NB4 (cell line): ENCODE data around the gene SCFD2.

ENCODE experiments used
- CTCF ChIP-seq: IDR thresholded peaks from one replicate; pipeline ENCODE4 v1.5.1; 2012; ENCODE audit warnings: low read depth, low read length
- MYC ChIP-seq: IDR thresholded peaks from 2 replicates; pipeline ENCODE4 v1.6.1; 2011; ENCODE audit warnings: low read depth, low read length
- POLR2A ChIP-seq: IDR thresholded peaks from 2 replicates; pipeline ENCODE4 v1.6.1; 2011; ENCODE audit warnings: mild to moderate bottlenecking; ENCODE audit not compliant: insufficient read length; ENCODE audit errors: extremely low read depth
- TF ChIP-seq, protein P1 (sequence below): IDR thresholded peaks from 2 replicates; pipeline ENCODE4 v1.6.1; 2011; ENCODE audit warnings: low read depth, low read length

- no peak for TF ChIP-seq CTCF
- TF ChIP-seq MYC: no peak
- TF ChIP-seq POLR2A: no peak
- TF ChIP-seq, protein P1, sequence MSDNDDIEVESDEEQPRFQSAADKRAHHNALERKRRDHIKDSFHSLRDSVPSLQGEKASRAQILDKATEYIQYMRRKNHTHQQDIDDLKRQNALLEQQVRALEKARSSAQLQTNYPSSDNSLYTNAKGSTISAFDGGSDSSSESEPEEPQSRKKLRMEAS: no peak
Observed at GRCh38 chr4:52919461-52919860, 446.4 kb downstream of the SCFD2 start.
